Thymus (tissue), 11 donors: Measurements from ENCODE around the gene TMEM135. TPM values are rescaled to one million over a fixed set of nuclear protein-coding genes. Genes with fewer than 3 reads are reported as not detected.
"Not testable (repeated sequence)": the region's sequence is repeated elsewhere in the genome, so short reads cannot be mapped to it uniquely, and the experiment has no call there.

Experiments used
- DNase-seq, 9 donors: peaks; one replicate each; pipeline ENCODE4 v3.0.0-alpha.2; 2013; ENCODE audit warnings: low spot score in 9 of 9, low read depth in 6 of 9, missing footprints in 1 of 9
- H3K27ac ChIP-seq, 2 donors: one replicate each; pipeline ENCODE4 v1.5.1; 2013; ENCODE audit warnings: control low read depth in 1 of 2, low read depth in 1 of 2, low read length in 1 of 2, mild to moderate bottlenecking in 1 of 2, moderate library complexity in 1 of 2
- H3K27me3 ChIP-seq, 2 donors: one replicate each; pipeline ENCODE4 v1.5.1; 2013; ENCODE audit warnings: low read length in 1 of 2; ENCODE audit not compliant: control insufficient read depth in 2 of 2, insufficient read depth in 1 of 2
- H3K36me3 ChIP-seq, 2 donors: one replicate each; pipeline ENCODE4 v1.5.1; 2013; ENCODE audit warnings: low read length in 1 of 2, mild to moderate bottlenecking in 1 of 2, moderate library complexity in 1 of 2; ENCODE audit not compliant: control insufficient read depth in 2 of 2, insufficient read depth in 2 of 2
- H3K4me1 ChIP-seq, 2 donors: one replicate each; pipeline ENCODE4 v1.5.1; 2013; ENCODE audit warnings: low read length in 2 of 2; ENCODE audit not compliant: control insufficient read depth in 2 of 2, insufficient read depth in 2 of 2
- H3K4me3 ChIP-seq, 2 donors: one replicate each; pipeline ENCODE4 v1.5.1; 2013; ENCODE audit warnings: low read length in 2 of 2, control low read depth in 1 of 2, mild to moderate bottlenecking in 1 of 2
- H3K9me3 ChIP-seq, 2 donors: one replicate each; pipeline ENCODE4 v1.5.1; 2013; ENCODE audit warnings: low read length in 1 of 2, mild to moderate bottlenecking in 1 of 2; ENCODE audit not compliant: control insufficient read depth in 2 of 2, insufficient read depth in 1 of 2
- WGBS: extraction: QIAGEN DNeasy Blood & Tissue Kit; methylation state at CpG from one replicate; pipeline ENCODE4 v1.1.7; 2013; 5-methylcytosine and 5-hydroxymethylcytosine counted together
- polyA plus RNA-seq: library from polyadenylated mRNA; stranded (reverse); fragments of 200-250 nt; gene quantifications from one replicate; pipeline ENCODE4 v1.2.3, GENCODE V29; 2013
- total RNA-seq: library from RNA; stranded (reverse); fragments of 120-200 nt; gene quantifications from one replicate; pipeline ENCODE4 v1.2.4, GENCODE V29; 2013
- donor health status: healthy.

TMEM135 gene
- total and polyA plus RNA-seq, 2 donors: 10.8 to 11.1 TPM

DNA sequence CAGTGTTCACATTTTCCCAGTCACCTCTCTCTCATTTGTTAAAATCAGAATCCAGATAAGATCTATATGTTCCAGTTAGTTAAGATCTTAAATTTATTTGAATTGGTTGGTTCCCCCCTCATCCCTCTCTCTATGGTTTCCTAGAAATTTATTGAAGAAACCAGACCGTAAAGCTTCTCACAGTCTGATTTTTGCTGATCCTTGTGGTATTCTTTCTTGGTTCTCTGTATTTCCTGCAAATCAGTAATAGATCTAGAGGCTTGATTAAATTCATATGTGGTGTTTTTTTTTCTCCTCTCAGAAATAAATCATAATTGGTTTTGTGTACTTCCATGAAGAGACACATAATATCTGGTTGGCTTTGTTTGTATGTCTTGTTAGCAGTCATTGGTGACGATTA, 147.5 kb downstream of the TMEM135 start:
- WGBS: 87% methylated on average over 2 of the region's 2 CpGs
- Histone ChIP-seq H3K9me3 (no peaks in the 10 kb centered on the region), H3K4me3 (no peak overlapping the region), H3K27ac (no peak overlapping the region), H3K27me3 (no peaks in the 10 kb centered on the region), H3K4me1 (no peaks in the 10 kb centered on the region), H3K36me3 (no peaks in the 10 kb centered on the region)
- DNase-seq: no peak

DNA sequence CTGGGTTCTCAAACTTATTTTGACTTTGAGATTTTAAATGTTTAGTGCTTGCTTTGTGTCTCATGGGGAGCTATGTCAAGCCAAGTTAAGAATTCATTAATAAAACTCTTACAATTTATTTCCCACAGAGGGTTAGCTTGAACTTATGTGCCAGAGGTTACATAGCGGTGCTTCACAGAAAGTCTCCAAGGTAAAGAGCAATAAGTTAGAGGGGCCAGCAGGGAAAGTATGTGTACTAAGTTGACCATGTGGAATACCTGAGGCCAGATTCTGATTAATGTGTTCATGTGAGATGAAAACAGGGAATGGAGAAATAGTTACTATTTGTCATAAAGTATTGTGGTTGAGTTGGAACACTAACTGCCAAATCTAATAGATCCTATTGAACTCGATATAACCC, 149.3 kb downstream of the TMEM135 start:
- no peak for DNase-seq
- H3K27me3 ChIP-seq: no peaks in the 10 kb centered on the region
- no peaks in the 10 kb centered on the region for H3K4me1 ChIP-seq
- no peaks in the 10 kb centered on the region for H3K36me3 ChIP-seq
- no peaks in the 10 kb centered on the region for H3K9me3 ChIP-seq
- H3K27ac ChIP-seq: no peak overlapping the region
- WGBS: over 99% methylated on average over 2 of the region's 2 CpGs
- no peak overlapping the region for H3K4me3 ChIP-seq

DNA sequence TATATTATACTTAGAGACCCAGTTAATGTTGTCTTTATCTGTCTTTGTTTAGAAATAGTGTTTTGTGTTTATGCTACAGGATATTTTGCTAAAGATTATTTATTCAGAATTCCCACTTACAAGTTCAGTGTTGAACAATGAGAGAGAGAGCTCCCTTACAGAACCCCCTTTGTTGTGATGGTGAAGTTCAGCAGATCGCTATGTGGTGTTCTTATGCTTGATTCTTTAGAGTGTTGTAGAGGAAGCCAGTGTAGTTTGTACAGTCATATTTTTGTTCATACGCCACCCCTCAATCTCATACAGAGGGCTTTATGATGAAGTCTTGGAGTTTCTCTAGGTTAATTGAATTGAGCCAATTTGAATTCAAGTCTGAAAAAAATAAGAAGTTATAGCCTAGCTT, 150.2 kb downstream of the TMEM135 start:
- no peaks in the 10 kb centered on the region for H3K4me1 ChIP-seq
- H3K27me3 ChIP-seq: no peaks in the 10 kb centered on the region
- over 99% methylated on average over 2 of the region's 2 CpGs for WGBS
- no peaks in the 10 kb centered on the region for H3K36me3 ChIP-seq
- DNase-seq: no peak
- H3K27ac ChIP-seq: no peak overlapping the region
- no peak overlapping the region for H3K4me3 ChIP-seq
- H3K9me3 ChIP-seq: no peaks in the 10 kb centered on the region

DNA sequence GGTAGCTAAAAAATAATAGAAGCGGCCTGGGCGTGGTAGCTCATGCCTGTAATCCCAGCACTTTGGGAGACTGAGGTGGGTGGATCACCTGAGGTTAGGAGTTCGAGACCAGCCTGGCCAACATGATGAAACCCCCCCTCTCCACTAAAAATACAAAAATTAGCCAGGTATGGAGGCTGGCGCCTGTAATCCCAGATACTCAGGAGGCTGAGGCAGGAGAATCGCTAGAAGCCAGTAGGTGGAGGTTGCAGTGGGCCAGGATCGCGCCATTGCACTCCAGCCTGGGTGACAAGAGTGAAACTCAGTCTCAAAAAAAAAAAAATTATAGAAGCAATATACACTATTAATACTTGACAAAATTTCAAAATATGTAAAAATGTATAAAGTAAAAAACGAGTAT, 150.7 kb downstream of the TMEM135 start:
- not testable (repeated sequence) for H3K27me3 ChIP-seq, H3K27ac ChIP-seq, H3K9me3 ChIP-seq, DNase-seq, H3K36me3 ChIP-seq, H3K4me3 ChIP-seq, H3K4me1 ChIP-seq
- 93% methylated on average over 8 of the region's 8 CpGs for WGBS

DNA sequence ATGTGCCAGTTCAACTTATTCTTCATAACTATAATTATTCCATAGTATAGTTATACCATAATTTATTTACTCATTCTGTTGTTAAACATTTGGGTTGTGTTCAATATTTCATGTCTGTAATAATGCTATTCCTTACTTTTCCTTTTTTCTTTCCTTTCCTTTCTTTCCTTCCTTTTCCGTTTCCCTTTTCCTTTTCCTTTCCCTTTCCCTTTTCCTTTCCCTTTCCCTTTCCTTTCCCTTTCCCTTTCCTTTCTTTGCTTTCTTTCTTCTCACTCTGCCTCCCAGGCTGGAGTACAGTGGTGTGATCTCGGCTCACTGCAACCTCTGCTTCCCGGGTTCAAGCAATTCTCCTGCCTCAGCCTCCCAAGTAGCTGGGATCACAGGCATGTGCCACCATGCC, 151.2 kb downstream of the TMEM135 start:
- 92% methylated on average over 3 of the region's 3 CpGs for WGBS
- not testable (repeated sequence) for H3K9me3 ChIP-seq, DNase-seq, H3K27ac ChIP-seq, H3K4me1 ChIP-seq, H3K4me3 ChIP-seq, H3K36me3 ChIP-seq, H3K27me3 ChIP-seq

DNA sequence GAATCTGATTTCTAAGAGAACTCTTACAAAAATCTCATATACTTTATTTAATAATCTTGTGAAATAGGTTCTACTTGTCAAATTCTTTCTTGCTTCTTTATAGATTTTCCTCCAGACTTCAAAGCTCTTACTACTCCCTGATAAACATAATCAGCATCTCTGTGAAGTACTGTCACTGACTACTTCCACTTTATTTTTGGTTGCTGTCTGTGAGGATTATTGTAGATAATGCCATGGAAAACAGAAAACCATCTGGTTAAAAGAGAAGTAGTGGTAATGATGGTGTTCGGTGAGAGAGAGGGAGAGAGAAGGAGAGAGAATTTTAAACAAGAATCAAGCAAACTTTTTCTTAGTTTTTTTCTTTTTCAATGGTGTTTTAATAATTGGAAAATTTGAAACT, 152.3 kb downstream of the TMEM135 start:
- DNase-seq: no peak
- H3K4me1 ChIP-seq: no peaks in the 10 kb centered on the region
- H3K36me3 ChIP-seq: no peaks in the 10 kb centered on the region
- H3K27ac ChIP-seq: no peak overlapping the region
- H3K4me3 ChIP-seq: no peak overlapping the region
- no peaks in the 10 kb centered on the region for H3K9me3 ChIP-seq
- WGBS: 100% methylated on average over 1 of the region's 1 CpG
- no peaks in the 10 kb centered on the region for H3K27me3 ChIP-seq

DNA sequence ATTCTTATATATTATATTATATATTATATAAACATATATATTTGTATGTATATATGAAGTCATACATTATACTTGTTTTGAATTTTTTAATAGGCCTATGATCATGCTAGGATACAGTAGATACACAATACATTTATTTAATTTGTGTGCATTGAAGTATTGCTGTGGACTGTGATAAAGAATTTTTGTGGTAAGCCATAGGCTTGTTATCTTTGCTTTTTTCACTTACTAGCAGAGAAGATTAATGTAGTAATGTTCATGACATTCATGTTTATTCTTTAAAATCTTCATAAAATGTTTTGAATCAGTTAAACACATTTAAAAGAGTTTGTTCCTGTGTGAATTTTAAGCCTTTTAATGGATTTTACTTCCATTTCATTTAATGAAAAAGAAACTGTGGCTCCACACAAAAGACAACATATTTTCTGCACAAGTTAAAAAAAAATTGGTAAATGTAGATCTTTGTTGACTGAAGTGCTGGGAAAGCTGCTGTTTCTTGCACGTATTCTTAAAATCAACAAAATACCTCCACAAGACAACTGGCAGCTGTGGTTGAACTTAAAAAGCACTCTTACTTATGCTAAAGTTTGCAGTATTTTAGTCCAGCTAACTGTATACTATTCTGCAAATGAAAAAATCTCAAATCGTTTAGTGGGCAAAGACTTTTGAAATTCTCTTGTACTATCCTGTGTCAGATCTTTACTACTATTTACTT, 156.2 kb downstream of the TMEM135 start:
- no peaks in the 10 kb centered on the region for H3K36me3 ChIP-seq
- no peak overlapping the region for H3K27ac ChIP-seq
- no peaks in the 10 kb centered on the region for H3K4me1 ChIP-seq
- H3K9me3 ChIP-seq: no peaks in the 10 kb centered on the region
- no peak overlapping the region for H3K4me3 ChIP-seq
- WGBS: 95% methylated on average over 2 of the region's 2 CpGs
- no peaks in the 10 kb centered on the region for H3K27me3 ChIP-seq
- DNase-seq: no peak

DNA sequence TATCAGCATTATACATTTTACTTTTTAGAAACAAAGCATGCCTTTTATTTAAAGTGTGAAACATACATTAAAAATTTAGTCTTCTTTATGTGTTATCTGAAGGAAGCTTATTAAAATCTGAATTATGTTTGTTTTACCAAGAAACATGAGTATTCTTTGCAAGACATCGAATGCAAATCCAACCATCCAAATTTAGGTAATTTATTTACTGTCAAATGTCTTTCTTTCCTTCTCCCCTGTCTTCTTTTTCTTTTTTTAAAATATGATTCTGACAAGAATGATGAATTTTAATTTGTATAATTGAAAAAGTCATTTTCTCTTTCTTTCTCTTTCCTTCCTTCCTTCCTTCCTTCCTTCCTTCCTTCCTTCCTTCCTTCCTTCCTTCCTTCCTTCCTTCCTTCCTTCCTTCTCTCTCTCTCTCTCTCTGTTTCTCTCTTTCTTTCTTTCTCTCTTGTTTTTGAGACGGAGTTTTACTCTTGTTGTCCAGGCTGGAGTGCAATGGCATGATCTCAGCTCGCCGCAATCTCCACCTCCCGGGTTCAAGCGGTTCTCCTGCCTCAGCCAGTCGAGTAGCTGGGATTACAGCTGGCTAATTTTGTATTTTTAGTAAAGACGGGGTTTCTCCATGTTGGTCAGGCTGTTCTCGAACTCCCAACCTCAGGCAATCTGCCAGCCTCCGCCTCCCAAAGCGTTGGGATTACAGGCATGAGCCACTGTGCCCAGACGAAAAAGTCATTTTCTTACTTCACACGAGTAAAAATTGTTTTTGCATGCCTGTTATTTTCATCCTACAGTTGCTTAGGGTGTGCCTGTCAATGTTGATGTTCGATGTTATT, 157.5 kb downstream of the TMEM135 start:
- no peak for DNase-seq
- 95% methylated on average over 14 of the region's 14 CpGs for WGBS
- Histone ChIP-seq H3K9me3 (no peaks in the 10 kb centered on the region), H3K4me3 (no peak overlapping the region), H3K27ac (no peak overlapping the region), H3K27me3 (no peaks in the 10 kb centered on the region), H3K4me1 (no peaks in the 10 kb centered on the region), H3K36me3 (no peaks in the 10 kb centered on the region)

DNA sequence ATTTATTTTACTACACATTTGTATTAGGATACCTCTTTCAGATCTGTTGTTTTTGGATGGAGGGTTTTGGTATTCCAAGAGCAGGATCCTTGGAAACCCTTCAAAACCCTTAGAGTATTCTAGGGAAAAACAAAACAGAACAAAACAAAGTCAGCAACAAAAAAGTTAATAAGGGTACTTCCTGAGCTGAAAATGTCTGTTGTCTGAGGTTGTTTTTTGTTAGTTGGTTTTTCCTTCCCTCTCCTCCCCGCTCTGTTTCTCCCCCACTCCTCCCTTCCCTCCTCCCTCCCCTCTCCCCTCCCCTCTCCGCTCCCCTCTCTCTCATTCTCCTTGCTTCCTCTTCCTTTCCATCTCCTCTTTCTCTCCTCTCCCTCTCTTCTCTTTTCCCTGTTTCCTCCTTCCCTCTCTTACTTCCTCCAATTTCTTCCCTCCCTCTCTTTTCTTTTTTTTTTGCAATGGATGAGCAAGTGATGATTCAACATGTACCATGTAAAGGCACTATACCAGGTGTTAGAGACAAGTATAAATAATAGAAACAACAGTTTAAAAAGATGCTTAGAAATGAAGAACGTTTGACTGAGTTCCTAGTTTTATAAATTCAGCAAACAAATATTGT, 160.6 kb downstream of the TMEM135 start:
- H3K27ac ChIP-seq: no peak overlapping the region
- no peaks in the 10 kb centered on the region for H3K4me1 ChIP-seq
- no peak for DNase-seq
- WGBS: 91% methylated on average over 3 of the region's 3 CpGs
- no peaks in the 10 kb centered on the region for H3K27me3 ChIP-seq
- no peak overlapping the region for H3K4me3 ChIP-seq
- no peaks in the 10 kb centered on the region for H3K9me3 ChIP-seq
- H3K36me3 ChIP-seq: no peaks in the 10 kb centered on the region
